PC-3 (cell line): Measurements from ENCODE around the gene PLIN3.

Experiments
- EZH2 ChIP-seq: fragments of 300-600 bp; sonication (generic); IDR thresholded peaks from one replicate; pipeline ENCODE4 v1.6.1; 2017; ENCODE audit warnings: antibody characterized with exemption, mild to moderate bottlenecking, low read length; ENCODE audit not compliant: unreplicated experiment
- EZH2phosphoT487 ChIP-seq: fragments of 300-600 bp; sonication (generic); IDR thresholded peaks from 2 replicates; pipeline ENCODE4 v1.6.1; 2018; ENCODE audit warnings: mild to moderate bottlenecking, antibody characterized with exemption, low read length, borderline replicate concordance
- TF ChIP-seq, protein P1 (sequence below): fragments of 300-600 bp; sonication (generic); conservative IDR thresholded peaks from 2 replicates; pipeline ENCODE4 v1.5.1; 2017; ENCODE audit warnings: antibody characterized with exemption, low read depth, mild to moderate bottlenecking, low read length

DNA sequence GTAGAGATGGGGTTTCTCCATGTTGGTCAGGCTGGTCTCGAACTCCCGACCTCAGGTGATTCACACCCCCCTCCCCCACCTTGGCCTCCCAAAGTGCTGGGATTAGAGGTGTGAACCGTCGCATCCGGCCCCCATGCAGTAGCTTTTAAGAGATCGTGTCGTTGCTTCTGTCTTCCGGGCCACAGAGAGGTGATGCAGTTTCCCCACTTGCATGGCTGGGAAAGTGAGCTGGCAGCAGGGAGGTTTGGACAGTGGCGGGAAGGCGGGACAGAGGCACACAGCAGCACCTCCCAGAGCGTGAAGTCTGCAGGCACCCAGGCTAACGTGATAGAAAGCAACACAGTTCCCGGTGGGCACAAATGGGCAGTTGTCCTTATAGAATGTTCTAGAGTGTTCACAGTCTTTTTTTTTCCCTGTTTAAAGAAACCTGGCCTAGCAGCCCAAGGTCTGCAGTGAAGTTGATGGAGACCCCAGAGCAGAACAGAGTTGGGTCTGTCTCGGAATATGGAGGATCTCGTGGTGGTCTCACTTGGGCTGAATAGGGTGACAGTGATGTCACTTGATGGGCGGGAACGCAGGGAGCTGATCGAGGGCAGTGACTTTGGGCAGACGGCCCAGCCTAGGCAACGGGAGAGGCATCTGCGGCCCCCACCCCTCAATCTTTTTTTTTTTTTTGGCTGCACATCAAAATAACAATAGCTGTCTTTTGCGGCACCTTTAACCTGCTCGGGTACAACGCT is 46.7 kb upstream of the PLIN3 start:
- TF ChIP-seq EZH2 (no peak), EZH2phosphoT487 (no peak)
- TF ChIP-seq, protein P1, sequence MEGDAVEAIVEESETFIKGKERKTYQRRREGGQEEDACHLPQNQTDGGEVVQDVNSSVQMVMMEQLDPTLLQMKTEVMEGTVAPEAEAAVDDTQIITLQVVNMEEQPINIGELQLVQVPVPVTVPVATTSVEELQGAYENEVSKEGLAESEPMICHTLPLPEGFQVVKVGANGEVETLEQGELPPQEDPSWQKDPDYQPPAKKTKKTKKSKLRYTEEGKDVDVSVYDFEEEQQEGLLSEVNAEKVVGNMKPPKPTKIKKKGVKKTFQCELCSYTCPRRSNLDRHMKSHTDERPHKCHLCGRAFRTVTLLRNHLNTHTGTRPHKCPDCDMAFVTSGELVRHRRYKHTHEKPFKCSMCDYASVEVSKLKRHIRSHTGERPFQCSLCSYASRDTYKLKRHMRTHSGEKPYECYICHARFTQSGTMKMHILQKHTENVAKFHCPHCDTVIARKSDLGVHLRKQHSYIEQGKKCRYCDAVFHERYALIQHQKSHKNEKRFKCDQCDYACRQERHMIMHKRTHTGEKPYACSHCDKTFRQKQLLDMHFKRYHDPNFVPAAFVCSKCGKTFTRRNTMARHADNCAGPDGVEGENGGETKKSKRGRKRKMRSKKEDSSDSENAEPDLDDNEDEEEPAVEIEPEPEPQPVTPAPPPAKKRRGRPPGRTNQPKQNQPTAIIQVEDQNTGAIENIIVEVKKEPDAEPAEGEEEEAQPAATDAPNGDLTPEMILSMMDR, result no peak
